Cardiac septum (tissue), 1 donor: Measurements from ENCODE around the gene NR2F1-AS1. TPM values are rescaled to one million over a fixed set of nuclear protein-coding genes. Genes with fewer than 3 reads are reported as not detected.
"Not testable (repeated sequence)": the region's sequence is repeated elsewhere in the genome, so short reads cannot be mapped to it uniquely, and the experiment has no call there.

ENCODE experiments used
- DNase-seq: peaks from one replicate; pipeline ENCODE4 v3.0.0-alpha.2; 2020; ENCODE audit warnings: low spot score
- intact Hi-C: fragments of 100-400 bp; cut with DNase I; formaldehyde crosslinking; loops from one replicate; pipeline ENCODE4 v1.14.0; 2022
- total RNA-seq: library from RNA; stranded (reverse); fragmentation: NEBNext Ultra II Directional; extraction: Animal tissue kit (Norgen Biotek cat#: 25700); gene quantifications from one replicate; pipeline ENCODE4 v1.2.1, GENCODE V29; 2021
- donor health status: DM: no; HTN: no; CAD: no.

NR2F1-AS1 gene
- total RNA-seq, 1 donor from 2014 or later = 0.89 TPM

DNA sequence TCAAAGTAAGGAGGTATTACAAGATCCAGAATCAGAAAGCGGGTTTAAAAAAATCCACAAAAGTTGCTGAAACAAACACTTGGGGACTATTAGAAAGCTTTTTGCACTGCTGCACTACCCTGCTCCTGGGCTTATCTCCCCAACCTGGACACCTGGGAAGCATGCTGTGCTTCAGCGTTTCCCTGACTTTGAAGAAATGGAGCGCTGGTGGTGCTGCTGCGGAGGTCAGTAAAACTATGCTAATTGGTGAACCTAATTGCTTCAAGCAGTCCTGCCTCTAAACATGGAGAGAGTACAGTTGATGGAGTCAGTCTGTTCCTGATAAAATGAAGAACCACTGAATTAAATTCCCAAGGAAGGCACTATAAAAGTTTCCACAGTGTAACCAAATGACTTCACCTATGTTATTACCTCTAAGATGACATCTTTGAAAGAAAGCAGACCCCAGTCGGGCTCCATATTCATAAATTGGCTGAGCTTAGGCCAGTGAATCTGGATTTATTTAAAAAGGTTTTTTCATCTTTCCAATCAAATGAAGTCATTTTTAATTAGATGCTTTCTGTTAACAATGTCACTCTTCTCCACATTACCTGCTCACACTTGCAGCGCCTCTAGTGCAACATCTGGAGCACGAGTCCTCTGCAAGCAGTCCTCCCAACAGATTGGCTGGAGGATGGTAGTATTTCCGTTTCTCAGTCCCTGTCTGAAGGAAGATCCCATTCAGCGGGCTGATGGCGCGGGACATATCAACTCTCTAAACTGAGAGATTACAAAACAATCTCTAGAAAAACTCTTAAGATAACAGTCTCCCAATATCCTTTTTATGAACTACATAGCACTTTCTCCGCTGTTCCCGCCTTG lies 11.5 kb downstream of the NR2F1-AS1 start:
- intact Hi-C loops = no loop called here

DNA sequence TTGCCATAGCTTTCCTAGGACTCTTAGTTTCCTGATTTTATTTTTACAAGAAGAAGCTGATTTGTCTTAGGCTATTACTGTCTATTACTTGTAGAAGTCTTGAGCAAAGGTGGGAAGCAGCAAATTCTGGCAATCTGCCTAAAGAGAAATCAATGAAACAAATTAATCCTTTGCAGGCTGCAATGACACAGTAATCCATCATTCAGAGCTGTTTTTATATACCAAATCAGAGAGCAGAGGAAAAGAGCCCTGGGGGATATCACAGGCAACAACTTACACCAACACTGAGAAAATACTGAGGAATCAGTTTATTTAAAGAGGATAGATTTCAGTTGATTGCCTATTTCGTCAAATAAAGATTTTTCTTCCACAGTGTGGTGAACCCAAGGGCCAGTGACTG lies 13.6 kb downstream of the NR2F1-AS1 start:
- no peak for DNase-seq
- intact Hi-C loops = no loop called here

More for the DNA sequence above, 11.5 kb downstream of the NR2F1-AS1 start:
- no peak for DNase-seq

DNA sequence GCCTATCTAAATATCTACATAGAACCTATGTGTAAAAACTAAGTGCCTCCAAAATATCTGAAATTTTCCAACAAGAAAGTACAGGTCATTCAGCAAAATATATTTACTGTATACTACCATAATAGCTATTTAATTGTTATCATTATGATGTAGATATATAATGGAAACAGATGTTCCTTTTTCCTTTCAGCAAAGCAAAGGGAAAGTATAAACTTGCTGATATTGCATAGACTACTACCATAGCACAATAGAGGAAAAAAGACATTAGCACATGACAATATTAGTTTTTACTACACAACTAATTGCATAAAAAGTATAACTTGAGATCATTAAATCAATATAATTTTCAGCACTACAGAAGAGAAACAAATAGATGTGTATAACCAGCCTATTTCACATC lies 14.9 kb downstream of the NR2F1-AS1 start:
- no peak for DNase-seq
- intact Hi-C loops = no loop called here

DNA sequence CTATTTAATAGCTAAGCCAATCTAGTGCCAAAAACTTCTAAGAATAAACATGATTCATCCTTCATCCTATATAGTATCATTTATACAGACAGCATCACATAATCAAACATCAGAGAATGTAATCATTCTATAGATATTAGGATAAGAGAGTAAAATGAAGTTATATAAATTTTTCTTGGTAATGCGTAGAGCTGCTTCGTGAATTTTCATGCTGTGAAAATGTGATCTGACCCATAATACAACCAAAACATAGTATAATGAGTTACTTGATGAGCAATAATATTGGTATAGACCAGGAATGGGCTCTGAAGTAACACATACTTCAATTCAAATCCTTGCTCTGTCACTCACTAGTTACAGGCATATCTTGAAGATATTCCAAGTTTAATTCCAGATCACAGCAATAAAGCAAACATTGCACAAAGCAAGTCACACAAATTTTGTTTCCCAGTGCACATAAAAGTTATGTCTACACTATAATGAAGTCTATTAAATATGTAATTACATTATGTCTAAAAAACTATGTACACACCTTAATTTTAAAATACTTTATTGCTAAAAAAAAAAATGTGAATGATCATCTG lies 23.9 kb downstream of the NR2F1-AS1 start:
- no peak for DNase-seq
- intact Hi-C loops = no loop called here

DNA sequence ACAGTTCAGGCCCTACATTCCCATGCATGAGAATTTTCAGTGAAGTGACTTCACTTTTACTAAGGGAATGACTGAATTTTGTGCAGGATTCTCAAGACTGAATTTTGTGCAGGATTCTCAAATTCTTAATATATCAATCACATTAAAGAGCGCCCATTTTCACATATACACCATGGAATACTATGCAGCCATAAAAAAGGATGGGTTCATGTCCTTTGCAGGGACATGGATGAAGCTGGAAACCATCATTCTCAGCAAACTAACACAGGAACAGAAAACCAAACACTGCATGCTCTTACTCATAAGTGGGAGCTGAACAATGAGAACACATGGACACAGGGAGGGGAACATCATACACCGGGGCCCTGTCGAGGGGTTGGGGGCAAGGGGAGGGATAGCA lies 31.4 kb downstream of the NR2F1-AS1 start:
- DNase-seq, intact Hi-C loops: not testable (repeated sequence)

DNA sequence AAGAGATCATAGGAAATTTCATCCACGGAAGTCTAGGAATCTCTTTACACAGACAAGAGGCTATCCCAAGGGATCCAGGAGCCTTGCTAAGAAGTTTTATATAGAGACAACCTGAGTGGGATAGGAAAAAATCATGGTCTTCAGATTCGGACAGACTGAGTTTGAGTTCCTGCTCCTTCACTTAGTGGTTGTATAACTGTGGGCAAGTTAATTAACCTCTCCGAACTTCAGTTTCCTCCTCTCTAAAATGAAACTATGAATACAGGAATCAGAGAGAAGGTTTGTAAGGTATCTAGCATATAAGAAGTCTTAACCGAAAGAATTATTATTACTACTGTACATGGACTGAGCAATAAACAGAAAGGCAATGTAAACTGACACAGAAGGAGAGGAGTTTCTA lies 35.1 kb downstream of the NR2F1-AS1 start:
- intact Hi-C loops = no loop called here
- no peak for DNase-seq

DNA sequence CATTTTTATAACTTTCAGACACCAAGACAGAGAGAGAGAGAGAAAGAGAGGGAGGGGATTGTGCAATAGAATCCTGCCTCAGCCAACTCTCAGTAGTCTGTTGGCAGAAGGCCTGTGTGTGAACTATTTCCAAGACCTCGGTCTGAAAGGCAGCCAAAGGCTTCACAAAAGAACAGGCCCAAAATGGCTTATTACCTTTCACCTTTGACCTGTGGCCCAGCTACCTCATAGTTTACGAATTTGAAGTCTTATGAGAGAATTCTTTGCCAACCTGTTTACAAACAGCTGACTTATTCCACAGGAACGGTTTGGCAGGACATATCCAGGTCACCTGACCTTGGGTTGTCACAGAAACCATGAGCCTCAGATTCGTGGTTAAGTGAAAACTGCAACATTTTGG lies 48.6 kb downstream of the NR2F1-AS1 start:
- DNase-seq = no peak
- intact Hi-C loops = no loop called here

DNA sequence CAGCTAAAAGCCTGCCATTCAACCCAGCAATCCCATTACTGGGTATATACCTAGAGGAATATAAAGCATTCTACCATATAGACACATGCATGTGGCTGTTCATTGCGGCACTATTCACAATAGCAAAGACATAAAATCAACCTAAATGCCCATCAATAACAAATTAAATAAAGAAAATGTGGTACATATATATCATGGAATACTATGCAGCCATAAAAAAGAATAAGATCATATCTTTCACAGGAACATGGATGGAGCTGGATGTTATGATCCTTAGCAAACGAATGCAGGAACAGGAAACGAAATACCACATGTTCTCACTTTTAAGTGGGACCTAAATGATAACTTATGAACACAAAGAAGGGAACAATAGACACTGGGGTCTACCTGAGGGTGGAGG lies 59.2 kb downstream of the NR2F1-AS1 start:
- intact Hi-C loops, DNase-seq: not testable (repeated sequence)

DNA sequence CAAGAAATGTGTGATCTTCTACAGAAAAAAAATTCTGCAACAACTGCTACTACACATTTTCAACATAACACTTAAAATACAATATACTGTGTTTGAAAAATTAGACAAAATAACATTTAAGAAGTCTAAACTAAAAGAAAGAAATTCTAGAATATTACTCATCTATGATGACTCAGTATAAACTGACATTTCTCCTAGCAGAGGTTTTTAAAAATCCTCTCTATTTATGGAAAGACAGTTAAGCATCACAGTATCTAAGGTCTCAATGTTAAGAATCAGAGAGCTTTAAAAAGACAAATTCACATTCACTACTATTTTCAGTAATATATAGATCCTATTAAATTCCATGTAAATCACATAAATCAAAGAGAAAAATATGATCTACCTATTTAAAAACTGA lies 61.3 kb downstream of the NR2F1-AS1 start:
- no peak for DNase-seq
- intact Hi-C loops = no loop called here

DNA sequence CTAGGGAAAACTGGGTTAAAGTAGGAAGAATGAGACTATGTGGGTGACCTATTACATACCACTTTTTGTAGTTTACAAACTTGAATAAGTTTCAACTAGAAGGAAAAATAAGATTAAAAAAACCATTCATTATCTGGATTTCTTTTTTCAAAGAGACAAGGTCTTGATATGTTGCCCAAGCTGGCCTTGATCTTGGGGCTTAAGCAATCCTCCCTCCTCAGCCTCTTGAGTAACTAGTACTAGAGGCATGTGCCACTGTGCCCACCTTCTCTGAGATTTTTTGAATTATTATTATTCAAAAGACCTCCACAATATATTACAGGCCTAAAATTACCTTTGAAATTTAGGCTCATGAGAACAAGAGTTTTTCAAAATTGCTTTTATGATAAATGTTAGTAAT lies 63.2 kb downstream of the NR2F1-AS1 start:
- intact Hi-C loops = no loop called here
- no peak for DNase-seq

DNA sequence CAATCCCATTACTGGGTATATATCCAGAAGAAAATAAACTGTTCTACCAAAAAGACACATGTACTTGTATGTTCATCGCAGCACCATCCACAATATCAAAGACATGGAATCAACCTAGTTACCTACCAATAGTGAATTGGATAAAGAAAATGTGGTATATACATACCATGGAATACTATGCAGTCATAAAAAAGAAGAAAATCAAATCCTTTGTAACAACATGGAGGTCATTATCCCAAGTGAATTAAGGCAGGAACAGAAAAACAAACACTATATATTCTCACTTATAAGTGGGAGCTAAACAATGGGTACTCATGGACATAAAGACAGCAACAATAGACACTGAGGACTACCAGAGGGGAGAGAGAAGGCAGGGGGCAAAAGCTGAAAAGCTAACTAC lies 67.7 kb downstream of the NR2F1-AS1 start:
- no peak for DNase-seq
- intact Hi-C loops = no loop called here

DNA sequence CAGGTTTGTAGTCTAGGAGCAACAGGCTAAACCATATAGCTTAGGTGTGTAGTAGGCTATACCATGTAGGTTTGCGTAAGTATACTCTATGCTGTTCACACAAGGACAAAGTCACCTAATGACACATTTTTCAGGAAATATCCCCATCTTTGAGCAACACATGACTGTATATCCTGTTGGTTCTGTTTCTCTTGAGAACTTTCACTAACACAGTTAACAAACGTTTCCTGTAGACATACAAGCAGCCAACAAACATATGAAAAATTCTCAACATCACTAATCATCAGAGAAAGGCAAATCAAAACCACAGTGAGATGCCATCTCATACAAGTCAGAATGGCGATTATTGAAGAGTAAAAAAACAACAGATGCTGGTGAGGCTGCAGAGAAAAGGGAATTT lies 68.2 kb downstream of the NR2F1-AS1 start:
- no peak for DNase-seq
- intact Hi-C loops = no loop called here

DNA sequence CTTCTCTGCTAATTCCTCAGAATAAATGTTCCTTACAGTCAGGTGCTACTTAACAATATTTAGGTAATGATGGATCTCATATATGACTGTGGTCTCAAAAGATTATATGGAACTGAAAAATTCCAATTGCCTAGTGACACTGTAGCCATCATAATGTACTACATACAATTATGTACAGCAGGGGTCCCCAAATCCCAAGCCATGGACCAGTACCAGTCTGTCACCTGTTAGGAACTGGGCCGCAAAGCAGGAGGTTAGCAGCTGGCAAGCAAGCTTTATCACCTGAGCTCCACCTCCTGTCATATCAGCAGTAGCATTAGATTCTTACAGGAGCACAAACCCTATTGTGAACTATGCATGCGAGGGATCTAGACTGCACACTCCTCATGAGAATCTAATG lies 69.6 kb downstream of the NR2F1-AS1 start:
- DNase-seq = no peak
- intact Hi-C loops = no loop called here

DNA sequence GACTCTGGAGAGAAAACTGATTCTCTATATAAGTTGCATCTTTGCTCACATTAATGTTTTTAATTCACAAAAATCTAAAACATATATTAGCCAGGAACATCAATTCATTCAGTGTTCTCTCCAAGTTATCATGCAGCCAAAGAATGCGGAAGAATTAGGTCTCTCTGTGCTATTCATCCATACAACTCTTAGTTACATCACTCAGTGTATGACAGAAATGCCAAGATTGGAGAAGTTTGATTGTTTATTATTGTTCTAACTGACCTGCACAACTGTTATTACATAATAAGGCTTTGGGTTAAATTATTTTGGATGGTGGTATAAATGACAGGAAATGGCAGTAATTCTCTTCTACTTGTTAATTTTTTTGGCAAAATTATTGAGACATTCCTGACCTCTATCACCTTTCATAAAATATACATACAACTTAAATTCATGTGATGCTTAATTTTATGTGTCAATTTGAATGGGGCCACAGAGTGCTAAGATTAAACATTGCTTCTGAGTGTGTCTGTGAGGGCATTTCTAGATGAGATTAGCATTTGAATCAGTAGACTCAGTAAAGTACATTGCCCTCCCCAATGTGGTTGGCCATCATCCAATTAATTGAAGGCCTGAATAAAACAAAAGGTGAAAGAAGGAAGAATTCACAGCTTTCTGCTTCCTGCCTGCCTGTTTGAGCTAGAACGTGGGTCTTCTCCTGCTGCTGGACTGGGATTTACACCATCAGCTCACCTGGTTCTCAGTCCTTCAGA lies 70.2 kb downstream of the NR2F1-AS1 start:
- DNase-seq = no peak
- intact Hi-C loops = no loop called here

DNA sequence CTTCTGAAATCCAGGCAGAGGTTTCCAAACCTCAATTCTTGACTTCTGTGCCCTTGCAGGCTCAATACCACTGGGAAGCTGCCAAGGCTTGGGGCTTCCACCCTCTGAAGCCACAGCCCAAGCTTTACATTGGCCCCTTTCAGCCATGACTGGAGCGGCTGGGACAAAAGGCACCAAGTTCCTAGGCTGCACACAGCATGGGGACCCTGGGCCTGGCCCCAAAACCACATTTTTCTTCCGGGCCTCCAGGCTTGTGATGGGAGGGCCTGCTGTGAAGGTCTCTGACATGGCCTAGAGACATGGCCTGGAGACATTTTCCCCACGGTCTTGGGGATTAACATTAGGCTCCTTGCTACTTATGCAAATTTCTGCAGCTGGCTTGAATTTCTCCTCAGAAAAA lies 75.5 kb downstream of the NR2F1-AS1 start:
- intact Hi-C loops, DNase-seq: not testable (repeated sequence)

DNA sequence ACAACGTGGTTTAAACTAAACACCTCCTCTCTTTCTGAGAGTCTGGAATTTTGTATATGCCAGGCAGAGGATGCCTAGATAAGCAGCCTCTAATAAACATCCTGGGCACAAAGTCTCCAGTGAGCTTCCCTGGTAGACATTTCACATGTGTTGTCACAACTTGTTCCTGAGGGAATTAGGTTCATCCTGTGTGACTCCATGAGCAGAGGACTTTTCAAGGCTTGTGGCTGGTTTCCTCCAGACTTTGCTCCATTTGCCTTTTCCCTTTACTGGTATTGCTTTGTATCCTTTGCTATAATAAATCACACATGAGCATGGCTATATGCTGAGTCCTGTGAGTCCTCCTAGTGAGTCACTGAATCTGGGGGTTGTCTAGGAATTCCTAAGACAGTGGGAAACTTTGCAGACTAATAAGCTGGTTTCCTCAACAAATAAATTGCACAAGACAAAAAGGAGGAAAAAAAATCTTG lies 77.4 kb downstream of the NR2F1-AS1 start:
- intact Hi-C loops = no loop called here
- no peak for DNase-seq

DNA sequence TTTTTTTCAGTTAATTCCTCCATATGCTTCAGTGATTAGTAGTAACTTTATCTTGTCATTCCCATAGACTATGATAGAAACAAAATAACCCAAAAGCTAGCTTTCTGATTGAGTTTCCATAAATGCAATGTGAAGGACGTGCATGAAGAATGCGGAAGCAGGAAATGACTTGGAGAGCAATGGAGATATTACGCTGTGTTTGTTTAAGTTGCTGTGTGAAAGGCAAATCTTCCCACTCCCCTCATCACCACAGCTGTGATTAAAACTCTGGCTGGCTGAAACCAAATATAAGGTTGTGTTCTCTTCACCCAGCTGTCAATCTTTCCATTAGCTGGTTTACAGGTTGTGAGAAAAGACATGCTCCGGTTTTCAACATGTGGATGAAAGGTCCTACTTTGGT lies 83.9 kb downstream of the NR2F1-AS1 start:
- intact Hi-C loops = no loop called here
- no peak for DNase-seq

DNA sequence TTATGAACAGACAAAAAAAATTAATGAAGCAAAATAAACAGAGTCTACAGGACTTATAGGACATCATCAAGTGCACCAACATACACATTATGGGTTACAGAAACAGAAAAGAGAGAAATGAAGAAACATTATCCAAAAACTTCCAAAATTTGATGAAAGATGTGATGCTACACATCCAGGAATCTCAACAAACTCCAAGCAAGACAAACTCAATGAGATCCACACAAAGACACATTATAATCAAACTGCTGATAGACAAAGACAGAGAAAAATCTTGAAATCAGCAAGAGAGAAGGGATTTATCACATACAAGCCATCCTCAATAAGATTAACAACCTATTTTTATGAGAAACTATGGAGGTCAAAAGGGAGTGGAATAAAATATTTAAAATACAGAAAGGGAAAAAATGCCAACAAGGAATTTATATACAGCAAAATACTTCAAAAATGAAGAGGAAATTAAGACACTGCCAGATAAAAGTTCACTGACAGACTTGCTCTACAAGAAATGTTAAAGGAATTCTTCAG lies 101.0 kb downstream of the NR2F1-AS1 start:
- DNase-seq = no peak
- intact Hi-C loops = no loop called here

DNA sequence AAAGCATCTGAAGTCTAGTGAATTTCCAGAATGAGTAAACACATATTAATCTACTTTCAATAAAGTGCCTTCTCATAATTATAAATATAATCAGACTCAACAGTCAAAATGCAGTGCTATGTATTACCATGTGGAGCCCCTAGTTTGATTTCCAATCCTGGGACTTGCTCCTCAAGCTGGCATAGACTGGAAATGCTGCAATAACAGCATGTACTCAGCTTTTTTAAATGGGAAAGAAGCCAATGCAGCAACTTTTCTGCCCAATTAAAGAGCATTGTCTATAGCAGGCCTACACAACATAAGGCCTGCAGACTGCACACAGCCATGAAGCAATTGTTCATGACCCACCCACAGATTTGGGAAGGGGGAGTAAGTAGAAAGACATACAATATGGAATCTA lies 103.2 kb downstream of the NR2F1-AS1 start:
- DNase-seq = no peak
- intact Hi-C loops = no loop called here

DNA sequence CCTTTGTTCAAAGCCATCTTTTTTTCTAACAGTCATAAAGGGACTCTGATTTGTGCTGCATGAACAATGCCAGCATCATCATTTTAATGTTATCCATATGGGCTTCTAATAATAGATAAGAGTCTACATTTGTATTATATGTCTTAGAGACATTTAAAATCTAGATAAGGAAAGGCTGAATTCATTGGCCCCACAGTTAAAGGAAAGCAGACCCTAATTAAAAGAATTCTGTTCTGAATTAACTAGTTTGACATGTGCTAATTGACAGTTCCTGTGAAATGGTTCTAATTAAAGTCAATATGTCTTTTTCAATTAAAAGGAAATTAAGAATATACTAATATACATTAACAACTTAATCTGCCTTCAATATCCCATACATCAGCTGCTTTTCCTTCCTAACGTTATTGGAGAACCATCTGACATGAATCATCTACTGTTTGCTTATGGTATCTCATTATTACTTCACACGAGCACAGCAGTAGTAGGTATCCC lies 104.7 kb downstream of the NR2F1-AS1 start:
- DNase-seq = no peak
- intact Hi-C loops = no loop called here
